ENCODE results near the gene EXOC7.

Gene EXOC7

GRCh38 chr17:76145231-76146052, 41.9 kb upstream of the EXOC7 start:
- H3K4me1 ChIP-seq (ENCODE audit: control insufficient read depth, insufficient read depth, low read length) = peaks cover 45% of the 10 kb centered on the region
- no peaks in the 10 kb centered on the region for H3K36me3 ChIP-seq (ENCODE audit: control insufficient read depth, insufficient read depth, low read length)
- H3K9ac ChIP-seq (ENCODE audit: low read depth, low read length) = no peak overlapping the region
- H3K27me3 ChIP-seq (ENCODE audit: control insufficient read depth, insufficient read depth, low read length) = peaks cover 47% of the 10 kb centered on the region
- H3K9me3 ChIP-seq (ENCODE audit: control insufficient read depth, insufficient read depth, low read length) = no peaks in the 10 kb centered on the region
- H3K27ac ChIP-seq (ENCODE audit: low read depth, low read length) = no peak overlapping the region
- no peak overlapping the region for H3K4me3 ChIP-seq (ENCODE audit: low read depth, low read length)

GRCh38 chr17:76142585-76143041, 39.0 kb upstream of the EXOC7 start:
- Histone ChIP-seq H3K4me1 (ENCODE audit: control insufficient read depth, insufficient read depth, low read length) (peaks cover 63% of the 10 kb centered on the region), H3K27ac (ENCODE audit: low read depth, low read length) (no peak overlapping the region), H3K4me3 (ENCODE audit: low read depth, low read length) (no peak overlapping the region), H3K9me3 (ENCODE audit: control insufficient read depth, insufficient read depth, low read length) (no peaks in the 10 kb centered on the region), H3K9ac (ENCODE audit: low read depth, low read length) (no peak overlapping the region), H3K27me3 (ENCODE audit: control insufficient read depth, insufficient read depth, low read length) (peaks cover 75% of the 10 kb centered on the region), H3K36me3 (ENCODE audit: control insufficient read depth, insufficient read depth, low read length) (no peaks in the 10 kb centered on the region)

GRCh38 chr17:76142039-76142584, 38.5 kb upstream of the EXOC7 start:
- Histone ChIP-seq H3K4me1 (ENCODE audit: control insufficient read depth, insufficient read depth, low read length) (peaks cover 65% of the 10 kb centered on the region), H3K27ac (ENCODE audit: low read depth, low read length) (no peak overlapping the region), H3K9me3 (ENCODE audit: control insufficient read depth, insufficient read depth, low read length) (no peaks in the 10 kb centered on the region), H3K9ac (ENCODE audit: low read depth, low read length) (no peak overlapping the region), H3K36me3 (ENCODE audit: control insufficient read depth, insufficient read depth, low read length) (no peaks in the 10 kb centered on the region), H3K4me3 (ENCODE audit: low read depth, low read length) (peak overlapping the region; percentile 70), H3K27me3 (ENCODE audit: control insufficient read depth, insufficient read depth, low read length) (peaks cover 80% of the 10 kb centered on the region)

GRCh38 chr17:76141212-76142038, 37.8 kb upstream of the EXOC7 start, which contains the start of gene FOXJ1:
Gene FOXJ1, minus strand, starts transcription at chr17:76141245. Its CDS starts 850 bp downstream, at chr17:76140395.
- peak within 1 kb of the TSS; percentile 70 for H3K4me3 ChIP-seq (ENCODE audit: low read depth, low read length)
- H3K36me3 ChIP-seq (ENCODE audit: control insufficient read depth, insufficient read depth, low read length) = no peaks in the 10 kb centered on the region
- peaks cover 71% of the 10 kb centered on the region for H3K4me1 ChIP-seq (ENCODE audit: control insufficient read depth, insufficient read depth, low read length)
- peaks cover 87% of the 10 kb centered on the region for H3K27me3 ChIP-seq (ENCODE audit: control insufficient read depth, insufficient read depth, low read length)
- no peak within 1 kb of the TSS for H3K27ac ChIP-seq (ENCODE audit: low read depth, low read length)
- H3K9me3 ChIP-seq (ENCODE audit: control insufficient read depth, insufficient read depth, low read length) = no peaks in the 10 kb centered on the region
- no peak within 1 kb of the TSS for H3K9ac ChIP-seq (ENCODE audit: low read depth, low read length)

GRCh38 chr17:76140661-76141211, 37.1 kb upstream of the EXOC7 start:
- no peak overlapping the region for H3K27ac ChIP-seq (ENCODE audit: low read depth, low read length)
- H3K4me1 ChIP-seq (ENCODE audit: control insufficient read depth, insufficient read depth, low read length) = peaks cover 72% of the 10 kb centered on the region
- H3K27me3 ChIP-seq (ENCODE audit: control insufficient read depth, insufficient read depth, low read length) = peaks cover 89% of the 10 kb centered on the region
- no peaks in the 10 kb centered on the region for H3K9me3 ChIP-seq (ENCODE audit: control insufficient read depth, insufficient read depth, low read length)
- H3K4me3 ChIP-seq (ENCODE audit: low read depth, low read length) = peak overlapping the region; percentile 70
- H3K9ac ChIP-seq (ENCODE audit: low read depth, low read length) = no peak overlapping the region
- no peaks in the 10 kb centered on the region for H3K36me3 ChIP-seq (ENCODE audit: control insufficient read depth, insufficient read depth, low read length)

GRCh38 chr17:76139801-76140660, 36.4 kb upstream of the EXOC7 start:
- Histone ChIP-seq H3K4me3 (ENCODE audit: low read depth, low read length) (peak overlapping the region; percentile 70), H3K9ac (ENCODE audit: low read depth, low read length) (no peak overlapping the region), H3K36me3 (ENCODE audit: control insufficient read depth, insufficient read depth, low read length) (no peaks in the 10 kb centered on the region), H3K27me3 (ENCODE audit: control insufficient read depth, insufficient read depth, low read length) (peaks cover 92% of the 10 kb centered on the region), H3K27ac (ENCODE audit: low read depth, low read length) (no peak overlapping the region), H3K9me3 (ENCODE audit: control insufficient read depth, insufficient read depth, low read length) (no peaks in the 10 kb centered on the region), H3K4me1 (ENCODE audit: control insufficient read depth, insufficient read depth, low read length) (peaks cover 71% of the 10 kb centered on the region)

- Histone ChIP-seq H3K27ac (ENCODE audit: low read depth, low read length) (no peak overlapping the region), H3K9me3 (ENCODE audit: control insufficient read depth, insufficient read depth, low read length) (no peaks in the 10 kb centered on the region), H3K4me3 (ENCODE audit: low read depth, low read length) (peak overlapping the region; percentile 70), H3K36me3 (ENCODE audit: control insufficient read depth, insufficient read depth, low read length) (no peaks in the 10 kb centered on the region), H3K4me1 (ENCODE audit: control insufficient read depth, insufficient read depth, low read length) (peaks cover 67% of the 10 kb centered on the region), H3K9ac (ENCODE audit: low read depth, low read length) (no peak overlapping the region), H3K27me3 (ENCODE audit: control insufficient read depth, insufficient read depth, low read length) (peaks cover 91% of the 10 kb centered on the region)
Measured at GRCh38 chr17:76138896-76139752, 35.5 kb upstream of the EXOC7 start.

- Histone ChIP-seq H3K27me3 (ENCODE audit: control insufficient read depth, insufficient read depth, low read length) (peaks cover 88% of the 10 kb centered on the region), H3K9me3 (ENCODE audit: control insufficient read depth, insufficient read depth, low read length) (no peaks in the 10 kb centered on the region), H3K9ac (ENCODE audit: low read depth, low read length) (no peak overlapping the region), H3K36me3 (ENCODE audit: control insufficient read depth, insufficient read depth, low read length) (no peaks in the 10 kb centered on the region), H3K4me3 (ENCODE audit: low read depth, low read length) (peak overlapping the region; percentile 70), H3K4me1 (ENCODE audit: control insufficient read depth, insufficient read depth, low read length) (peaks cover 71% of the 10 kb centered on the region), H3K27ac (ENCODE audit: low read depth, low read length) (no peak overlapping the region)
Measured at GRCh38 chr17:76138234-76138895, 34.8 kb upstream of the EXOC7 start.
